ENCODE data around the gene TEKT2.

The TEKT2 gene

DNA sequence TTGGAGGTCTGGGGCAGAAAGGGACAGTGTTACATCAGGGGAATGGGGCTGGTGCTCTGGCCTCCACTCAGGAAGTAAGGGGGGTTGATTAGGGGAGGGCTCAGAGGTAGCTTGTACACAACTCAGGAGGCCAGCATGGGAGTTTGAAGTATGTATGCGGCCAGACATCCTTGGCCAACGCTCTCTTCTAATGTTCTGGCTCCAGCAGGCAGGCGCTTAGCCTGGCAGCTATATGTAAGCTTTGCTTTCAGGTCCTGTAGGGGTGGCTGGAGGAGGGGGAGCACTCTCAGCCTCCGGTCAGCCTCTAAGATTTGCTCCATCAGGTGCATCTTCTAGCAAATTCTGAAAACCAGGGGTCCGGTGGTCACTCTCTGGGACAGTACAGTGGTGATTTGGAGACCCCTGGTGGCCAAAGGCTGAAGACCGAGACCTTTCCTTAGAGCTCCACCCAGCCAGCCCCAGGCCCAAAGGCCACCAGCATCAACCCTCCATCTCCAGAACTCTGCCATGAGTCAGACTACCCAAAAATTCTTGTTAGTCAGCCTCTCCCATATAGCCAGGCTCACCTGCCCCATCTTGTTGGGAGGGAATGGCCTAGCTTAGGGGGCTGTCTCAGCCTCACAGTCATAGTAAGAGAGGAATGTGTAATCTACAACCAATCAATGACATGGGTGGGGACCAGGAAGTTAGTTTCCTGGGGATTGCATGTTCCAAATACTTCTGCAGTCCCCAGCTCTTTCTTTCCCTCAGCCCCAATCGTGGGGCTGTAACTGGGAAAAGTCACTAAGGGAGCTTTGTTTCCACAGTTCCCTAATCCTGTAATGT is 50.8 kb downstream of the TEKT2 start:
- Histone ChIP-seq H3K9ac (ENCODE audit: low read length) (no peak overlapping the region), H3K36me3 (ENCODE audit: low read length) (0 out of 2 replicates have a peak, but pooled peaks cover 5% of the 10 kb centered on the region), H3F3A (ENCODE audit: insufficient read depth) (no peaks in the 10 kb centered on the region), H3K79me2 (ENCODE audit: insufficient read depth, low read length) (no peaks in the 10 kb centered on the region), H3K27ac (ENCODE audit: low read depth, low read length) (no peak overlapping the region), H3K4me2 (ENCODE audit: low read depth, low read length, poor library complexity, severe bottlenecking) (no peak overlapping the region), H3K9me2 (replicated peaks; ENCODE audit: insufficient read depth, low read length) (no peaks in the 10 kb centered on the region), H2AFZ (ENCODE audit: low read depth, low read length, severe bottlenecking) (no peak overlapping the region), H3K27me3 (ENCODE audit: low read length) (no peaks in the 10 kb centered on the region), H3K4me3 (ENCODE audit: insufficient read depth, low read length, poor library complexity, severe bottlenecking) (no peak overlapping the region), H4K20me1 (ENCODE audit: low read depth, low read length) (no peaks in the 10 kb centered on the region), H3K9me3 (ENCODE audit: insufficient read depth, low read length) (no peaks in the 10 kb centered on the region)
- TF ChIP-seq EZH2phosphoT487 (conservative IDR thresholded peaks at IDR 0.05; ENCODE audit: low read length): no peak
- TF ChIP-seq, protein P1, sequence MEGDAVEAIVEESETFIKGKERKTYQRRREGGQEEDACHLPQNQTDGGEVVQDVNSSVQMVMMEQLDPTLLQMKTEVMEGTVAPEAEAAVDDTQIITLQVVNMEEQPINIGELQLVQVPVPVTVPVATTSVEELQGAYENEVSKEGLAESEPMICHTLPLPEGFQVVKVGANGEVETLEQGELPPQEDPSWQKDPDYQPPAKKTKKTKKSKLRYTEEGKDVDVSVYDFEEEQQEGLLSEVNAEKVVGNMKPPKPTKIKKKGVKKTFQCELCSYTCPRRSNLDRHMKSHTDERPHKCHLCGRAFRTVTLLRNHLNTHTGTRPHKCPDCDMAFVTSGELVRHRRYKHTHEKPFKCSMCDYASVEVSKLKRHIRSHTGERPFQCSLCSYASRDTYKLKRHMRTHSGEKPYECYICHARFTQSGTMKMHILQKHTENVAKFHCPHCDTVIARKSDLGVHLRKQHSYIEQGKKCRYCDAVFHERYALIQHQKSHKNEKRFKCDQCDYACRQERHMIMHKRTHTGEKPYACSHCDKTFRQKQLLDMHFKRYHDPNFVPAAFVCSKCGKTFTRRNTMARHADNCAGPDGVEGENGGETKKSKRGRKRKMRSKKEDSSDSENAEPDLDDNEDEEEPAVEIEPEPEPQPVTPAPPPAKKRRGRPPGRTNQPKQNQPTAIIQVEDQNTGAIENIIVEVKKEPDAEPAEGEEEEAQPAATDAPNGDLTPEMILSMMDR (IDR thresholded peaks at IDR 0.05; ENCODE audit: insufficient read depth, low read length, poor library complexity, severe bottlenecking): peak; percentile 52

DNA sequence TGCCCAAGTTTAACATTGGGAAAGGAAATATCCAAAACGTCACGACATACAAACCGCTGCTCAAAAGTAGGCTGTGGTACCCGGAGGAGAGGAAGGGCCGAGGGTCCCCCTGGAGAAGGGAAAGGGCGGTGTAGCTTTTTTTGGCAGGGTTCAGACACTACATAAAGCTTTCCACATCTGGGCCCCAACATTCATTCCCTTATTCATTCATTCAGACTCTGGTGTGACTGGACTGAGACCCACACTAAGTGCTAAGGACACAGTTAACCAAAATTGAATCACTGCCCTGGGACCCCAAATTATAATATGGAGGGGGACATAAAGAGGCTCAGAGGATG is 51.4 kb downstream of the TEKT2 start:
- no peak overlapping the region for H2AFZ ChIP-seq (ENCODE audit: low read depth, low read length, severe bottlenecking)
- H3K4me3 ChIP-seq (ENCODE audit: insufficient read depth, low read length, poor library complexity, severe bottlenecking): no peak overlapping the region
- no peaks in the 10 kb centered on the region for H3F3A ChIP-seq (ENCODE audit: insufficient read depth)
- TF ChIP-seq, protein P1 (IDR thresholded peaks at IDR 0.05; ENCODE audit: insufficient read depth, low read length, poor library complexity, severe bottlenecking): no peak
- TF ChIP-seq EZH2phosphoT487 (conservative IDR thresholded peaks at IDR 0.05; ENCODE audit: low read length): no peak
- no peak overlapping the region for H3K4me2 ChIP-seq (ENCODE audit: low read depth, low read length, poor library complexity, severe bottlenecking)
- 0 out of 2 replicates have a peak, but pooled peaks cover 5% of the 10 kb centered on the region for H3K36me3 ChIP-seq (ENCODE audit: low read length)
- H3K9me3 ChIP-seq (ENCODE audit: insufficient read depth, low read length): no peaks in the 10 kb centered on the region
- H3K27ac ChIP-seq (ENCODE audit: low read depth, low read length): no peak overlapping the region
- no peaks in the 10 kb centered on the region for H3K9me2 ChIP-seq (replicated peaks; ENCODE audit: insufficient read depth, low read length)
- no peaks in the 10 kb centered on the region for H3K27me3 ChIP-seq (ENCODE audit: low read length)
- H3K9ac ChIP-seq (ENCODE audit: low read length): no peak overlapping the region
- no peaks in the 10 kb centered on the region for H4K20me1 ChIP-seq (ENCODE audit: low read depth, low read length)
- H3K79me2 ChIP-seq (ENCODE audit: insufficient read depth, low read length): no peaks in the 10 kb centered on the region

DNA sequence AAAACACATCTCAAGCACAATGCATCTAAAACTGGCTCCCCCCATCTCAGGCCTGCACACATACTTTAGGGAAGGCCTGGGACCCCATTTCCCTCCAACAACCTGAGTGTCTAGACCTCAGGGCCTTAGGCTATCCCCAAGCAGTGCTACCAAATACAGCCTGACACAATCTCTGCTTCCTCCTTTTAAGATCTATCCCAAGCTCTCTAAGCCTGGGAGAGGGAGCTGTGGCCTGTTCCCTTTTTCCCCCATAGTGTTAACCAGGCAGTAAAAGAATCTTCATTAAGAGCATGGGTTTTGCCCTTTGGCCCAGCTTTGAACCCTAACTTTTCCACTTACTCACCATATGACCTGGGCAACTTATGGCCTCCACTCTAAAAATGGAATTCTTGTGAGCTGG is 51.9 kb downstream of the TEKT2 start:
- H3K4me3 ChIP-seq (ENCODE audit: insufficient read depth, low read length, poor library complexity, severe bottlenecking): no peak overlapping the region
- no peaks in the 10 kb centered on the region for H4K20me1 ChIP-seq (ENCODE audit: low read depth, low read length)
- H3K27ac ChIP-seq (ENCODE audit: low read depth, low read length): no peak overlapping the region
- H3K4me2 ChIP-seq (ENCODE audit: low read depth, low read length, poor library complexity, severe bottlenecking): no peak overlapping the region
- no peaks in the 10 kb centered on the region for H3K9me2 ChIP-seq (replicated peaks; ENCODE audit: insufficient read depth, low read length)
- H2AFZ ChIP-seq (ENCODE audit: low read depth, low read length, severe bottlenecking): no peak overlapping the region
- TF ChIP-seq, protein P1 (IDR thresholded peaks at IDR 0.05; ENCODE audit: insufficient read depth, low read length, poor library complexity, severe bottlenecking): no peak
- no peak for TF ChIP-seq EZH2phosphoT487 (conservative IDR thresholded peaks at IDR 0.05; ENCODE audit: low read length)
- no peaks in the 10 kb centered on the region for H3K9me3 ChIP-seq (ENCODE audit: insufficient read depth, low read length)
- no peaks in the 10 kb centered on the region for H3K79me2 ChIP-seq (ENCODE audit: insufficient read depth, low read length)
- 0 out of 2 replicates have a peak, but pooled peaks cover 5% of the 10 kb centered on the region for H3K36me3 ChIP-seq (ENCODE audit: low read length)
- no peak overlapping the region for H3K9ac ChIP-seq (ENCODE audit: low read length)
- H3K27me3 ChIP-seq (ENCODE audit: low read length): no peaks in the 10 kb centered on the region
- no peaks in the 10 kb centered on the region for H3F3A ChIP-seq (ENCODE audit: insufficient read depth)

Measured in SU-DHL-6 (cell line).